Breast epithelium (tissue), 3 donors: ENCODE results near the gene GNB2.

Experiments
- POLR2A ChIP-seq: fragments of 450-650 bp; IDR thresholded peaks from one replicate; pipeline ENCODE4 v1.6.1; 2016; ENCODE audit warnings: antibody characterized with exemption, mild to moderate bottlenecking, moderate library complexity
- POLR2AphosphoS5 ChIP-seq, 3 donors: sonication (generic); formaldehyde crosslinking; IDR thresholded peaks; one replicate each; pipeline ENCODE4 v1.6.1; 2017; ENCODE audit warnings: antibody characterized with exemption in 3 of 3
- TF ChIP-seq, protein P1 (sequence below), 3 donors: fragments of 450-650 bp; IDR thresholded peaks; one replicate each; pipeline ENCODE4 v1.5.1; 2016 to 2017; ENCODE audit warnings: antibody characterized with exemption in 3 of 3, mild to moderate bottlenecking in 3 of 3, moderate library complexity in 3 of 3

DNA sequence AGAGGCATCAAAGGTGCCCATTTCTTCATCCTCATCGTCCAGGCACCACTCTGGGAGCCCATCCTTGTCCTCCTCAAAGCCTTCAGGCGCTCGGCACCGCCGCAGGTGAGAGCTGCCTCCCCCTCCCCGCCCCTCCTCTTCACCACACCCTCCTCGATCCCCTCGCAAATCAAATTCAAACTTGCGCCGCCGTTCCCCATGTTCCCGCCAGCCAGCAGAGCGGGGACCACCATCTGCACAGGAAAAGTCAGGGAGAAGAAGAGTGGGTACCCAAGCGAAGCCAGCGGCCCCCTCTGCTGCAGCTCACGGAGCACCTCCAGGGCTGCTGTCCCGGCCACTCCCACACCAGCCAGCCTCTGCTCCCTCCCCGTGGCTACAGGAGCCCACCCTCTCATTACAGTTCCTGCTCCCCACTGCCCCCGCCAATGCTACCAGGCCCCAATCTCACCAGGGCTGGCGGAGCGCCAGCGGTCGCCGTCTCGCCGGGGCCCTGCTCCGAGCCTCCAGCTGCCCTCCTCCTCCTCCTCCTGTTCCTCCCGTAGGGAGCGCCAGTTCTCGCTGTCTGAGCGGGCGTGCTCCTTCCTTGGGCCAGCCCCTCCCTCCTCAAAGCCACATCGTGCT, 12.8 kb downstream of the GNB2 start:
- TF ChIP-seq POLR2AphosphoS5 (IDR thresholded peaks at IDR 0.05) (no peak), POLR2A (no peak)
- TF ChIP-seq, protein P1, sequence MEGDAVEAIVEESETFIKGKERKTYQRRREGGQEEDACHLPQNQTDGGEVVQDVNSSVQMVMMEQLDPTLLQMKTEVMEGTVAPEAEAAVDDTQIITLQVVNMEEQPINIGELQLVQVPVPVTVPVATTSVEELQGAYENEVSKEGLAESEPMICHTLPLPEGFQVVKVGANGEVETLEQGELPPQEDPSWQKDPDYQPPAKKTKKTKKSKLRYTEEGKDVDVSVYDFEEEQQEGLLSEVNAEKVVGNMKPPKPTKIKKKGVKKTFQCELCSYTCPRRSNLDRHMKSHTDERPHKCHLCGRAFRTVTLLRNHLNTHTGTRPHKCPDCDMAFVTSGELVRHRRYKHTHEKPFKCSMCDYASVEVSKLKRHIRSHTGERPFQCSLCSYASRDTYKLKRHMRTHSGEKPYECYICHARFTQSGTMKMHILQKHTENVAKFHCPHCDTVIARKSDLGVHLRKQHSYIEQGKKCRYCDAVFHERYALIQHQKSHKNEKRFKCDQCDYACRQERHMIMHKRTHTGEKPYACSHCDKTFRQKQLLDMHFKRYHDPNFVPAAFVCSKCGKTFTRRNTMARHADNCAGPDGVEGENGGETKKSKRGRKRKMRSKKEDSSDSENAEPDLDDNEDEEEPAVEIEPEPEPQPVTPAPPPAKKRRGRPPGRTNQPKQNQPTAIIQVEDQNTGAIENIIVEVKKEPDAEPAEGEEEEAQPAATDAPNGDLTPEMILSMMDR (IDR thresholded peaks at IDR 0.05): no peak
